Naive thymus-derived CD4-positive, alpha-beta T cell (primary cell): ENCODE data around the gene GATD1. TPM values are rescaled to one million over a fixed set of nuclear protein-coding genes. Genes with fewer than 3 reads are reported as not detected.

Experiments
- ATAC-seq: fragments of 150-1000 bp; cut with Tn5 transposase; 2 replicates; pipeline ENCODE4 v1.10.0; 2021; ENCODE audit warnings: mild to moderate bottlenecking, moderate library complexity
- CTCF ChIA-PET: fragments of 350-600 bp; sonication (Branson Sonifier 250); formaldehyde crosslinking; loops from one replicate; lab custom pipeline; 2021; ENCODE audit warnings: antibody characterized with exemption; lab: Charles Lee
- POLR2A ChIA-PET: fragments of 350-600 bp; sonication (Branson Sonifier 250); formaldehyde crosslinking; loops from one replicate; lab custom pipeline; 2021; ENCODE audit warnings: antibody characterized with exemption, inconsistent platforms; lab: Charles Lee
- DNase-seq, 9 donors: peaks; one replicate each; pipeline versions ENCODE4 v3.0.0 to v3.0.0-alpha.2; 2020 to 2022; ENCODE audit warnings: mixed read lengths in 1 of 9
- H3K27ac ChIP-seq: one replicate; pipeline ENCODE4 v1.7.0; 2013; ENCODE audit warnings: mild to moderate bottlenecking, low read depth, low read length, moderate library complexity
- H3K27me3 ChIP-seq, 2 donors: one replicate each; pipeline ENCODE4 v1.7.0; 2013; ENCODE audit warnings: low read length in 2 of 2, mild to moderate bottlenecking in 2 of 2, moderate library complexity in 2 of 2; ENCODE audit not compliant: control insufficient read depth in 2 of 2, insufficient read depth in 2 of 2
- H3K36me3 ChIP-seq, 3 experiments: 1 replicate in 2 of 3; 2 replicates in 1 of 3; pipeline ENCODE4 v1.7.0; 2013; ENCODE audit warnings: low read length in 3 of 3, mild to moderate bottlenecking in 3 of 3, moderate library complexity in 1 of 3; ENCODE audit not compliant: insufficient read depth in 3 of 3, control insufficient read depth in 2 of 3
- H3K4me1 ChIP-seq, 2 donors: one replicate each; pipeline ENCODE4 v1.7.0; 2013; ENCODE audit warnings: low read length in 2 of 2, mild to moderate bottlenecking in 2 of 2, moderate library complexity in 1 of 2; ENCODE audit not compliant: control insufficient read depth in 2 of 2, insufficient read depth in 2 of 2
- H3K4me3 ChIP-seq: 2 replicates; pipeline ENCODE4 v1.7.0; 2013; ENCODE audit warnings: mild to moderate bottlenecking, low read length
- H3K9me3 ChIP-seq, 3 experiments: 1 replicate in 2 of 3; 2 replicates in 1 of 3; pipeline ENCODE4 v1.7.0; 2013; ENCODE audit warnings: low read length in 3 of 3; ENCODE audit not compliant: control insufficient read depth in 2 of 3
- H3K27ac Mint-ChIP-seq, 9 donors: one replicate each; pipeline ENCODE4 v1.8.0; 2020 to 2022; ENCODE audit warnings: mixed read lengths in 9 of 9, mild to moderate bottlenecking in 8 of 9, moderate library complexity in 5 of 9, inconsistent platforms in 2 of 9
- H3K27me3 Mint-ChIP-seq, 5 donors: one replicate each; pipeline ENCODE4 v1.8.0; 2021 to 2022; ENCODE audit warnings: mixed read lengths in 5 of 5, mild to moderate bottlenecking in 1 of 5
- H3K36me3 Mint-ChIP-seq, 5 donors: one replicate each; pipeline ENCODE4 v1.8.0; 2020 to 2022; ENCODE audit warnings: mixed read lengths in 5 of 5, mild to moderate bottlenecking in 3 of 5, inconsistent platforms in 1 of 5
- H3K4me1 Mint-ChIP-seq, 7 donors: one replicate each; pipeline ENCODE4 v1.8.0; 2020 to 2022; ENCODE audit warnings: mixed read lengths in 7 of 7, mild to moderate bottlenecking in 3 of 7, inconsistent platforms in 1 of 7
- H3K4me3 Mint-ChIP-seq, 10 donors: one replicate each; pipeline ENCODE4 v1.8.0; 2020 to 2022; ENCODE audit warnings: mild to moderate bottlenecking in 10 of 10, mixed read lengths in 10 of 10, moderate library complexity in 6 of 10, inconsistent platforms in 2 of 10
- H3K9me3 Mint-ChIP-seq, 11 donors: one replicate each; pipeline ENCODE4 v1.8.0; 2020 to 2022; ENCODE audit warnings: mixed read lengths in 11 of 11, mild to moderate bottlenecking in 4 of 11, inconsistent platforms in 1 of 11, moderate library complexity in 1 of 11
- intact Hi-C, 2 donors: fragments of 100-400 bp; cut with micrococcal nuclease; formaldehyde crosslinking; loops; one replicate each; pipeline ENCODE4 v1.15.1; 2023
- polyA plus RNA-seq, 2 donors: library from polyadenylated mRNA; unstranded; fragments of 300-500 nt; fragmentation: Illumina TruSeq; gene quantifications; one replicate each; pipeline ENCODE4 v1.2.3, GENCODE V29; 2021
- total RNA-seq, 6 experiments: library from RNA in 5 of 6; stranded (reverse) in 5 of 6; gene quantifications; 1 replicate in 5 of 6; 2 replicates in 1 of 6; pipeline ENCODE4 v1.2.3 and lab custom pipeline; 2021 to 2026

The GATD1 gene
- total and polyA plus RNA-seq, 7 experiments from 2014 or later = 8.1 to 59.2 (median 44.6) TPM

DNA sequence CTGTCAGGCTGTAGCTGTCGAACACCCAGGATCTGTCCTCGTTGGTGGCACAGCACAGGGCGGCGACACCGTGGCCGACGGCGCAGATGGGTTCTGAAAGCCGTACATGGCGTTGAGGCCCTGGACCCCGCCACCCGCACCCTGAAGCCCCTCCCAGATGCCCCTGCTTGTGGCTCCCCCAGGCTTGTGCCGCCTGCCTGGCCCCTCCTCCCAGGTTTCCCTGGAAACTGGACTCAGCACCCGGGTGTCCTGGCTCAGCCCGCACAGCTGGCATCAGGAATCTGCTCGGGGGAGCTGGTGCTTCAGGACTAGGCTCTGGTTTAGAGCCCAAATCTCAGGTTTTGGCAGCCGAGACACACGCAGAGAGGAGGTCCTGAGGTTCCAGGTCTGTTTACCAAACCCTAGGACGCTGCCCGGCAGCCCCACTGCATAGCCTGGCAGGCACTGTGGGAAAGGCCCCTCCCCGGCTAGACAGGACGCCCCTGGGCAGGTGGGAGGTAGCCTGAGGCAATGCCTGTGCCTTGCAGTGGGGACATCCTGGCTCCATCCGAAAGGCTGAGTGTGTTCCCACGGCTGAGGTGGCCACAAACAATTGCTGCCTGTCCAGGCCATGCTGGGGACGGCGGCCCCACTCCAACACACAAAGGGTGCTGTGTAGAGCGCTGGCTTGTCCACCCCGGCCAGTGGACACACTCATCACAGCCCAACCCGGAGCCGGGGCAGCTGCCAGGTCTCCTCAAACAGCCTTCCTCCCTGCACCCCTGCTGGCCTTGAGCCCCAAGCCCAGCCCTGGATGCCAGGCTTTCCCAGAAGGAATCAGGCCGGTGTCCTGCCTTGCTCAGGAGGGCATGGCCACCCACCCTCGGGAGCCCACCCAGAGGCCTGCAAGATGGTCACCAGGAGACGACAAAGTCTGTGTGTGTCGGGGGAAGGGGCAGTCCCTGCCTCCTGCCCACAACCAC is 4.6 kb downstream of the GATD1 start:
- CTCF ChIA-PET = no interaction called here

GRCh38 chr11:771617-772204 is 5.6 kb downstream of the GATD1 start:
- peaks cover 7 to 9% of the 10 kb centered on the region in 2 donors for H3K4me1 ChIP-seq
- no peak overlapping the region for H3K27ac ChIP-seq
- Mint-ChIP-seq H3K4me3 (no peak overlapping the region), H3K27me3 (no peaks in the 10 kb centered on the region), H3K36me3 (peaks cover 0 to 3% (median 0%) of the 10 kb centered on the region in 5 donors), H3K9me3 (no peaks in the 10 kb centered on the region), H3K4me1 (peaks cover 4 to 19% (median 14%) of the 10 kb centered on the region in 7 donors), H3K27ac (no peak overlapping the region)
- intact Hi-C loops = no loop called here
- peaks cover 0 to 39% (median 0%) of the 10 kb centered on the region in 3 experiments for H3K36me3 ChIP-seq
- CTCF ChIA-PET = no interaction called here
- no peaks in the 10 kb centered on the region for H3K27me3 ChIP-seq
- no peaks in the 10 kb centered on the region for H3K9me3 ChIP-seq
- no peak overlapping the region for H3K4me3 ChIP-seq
- POLR2A ChIA-PET = interaction anchor here (0.6 kb wide), 1 partner anchor 75 kb away, joined by 4 read pairs; no protein-coding TSS in a partner anchor
- ATAC-seq (no peak), DNase-seq (no peak)

More for the DNA sequence above, 4.6 kb downstream of the GATD1 start:
- no peak overlapping the region for H3K27ac Mint-ChIP-seq
- no peak overlapping the region for H3K4me3 ChIP-seq
- H3K4me1 Mint-ChIP-seq = peaks cover 4 to 19% (median 14%) of the 10 kb centered on the region in 7 donors
- H3K4me1 ChIP-seq = peaks cover 7 to 10% of the 10 kb centered on the region in 2 donors
- no peak for ATAC-seq
- peaks cover 0 to 39% (median 0%) of the 10 kb centered on the region in 3 experiments for H3K36me3 ChIP-seq
- no peak overlapping the region for H3K4me3 Mint-ChIP-seq
- peaks cover 0 to 3% (median 0%) of the 10 kb centered on the region in 5 donors for H3K36me3 Mint-ChIP-seq
- H3K27ac ChIP-seq = no peak overlapping the region
- no peaks in the 10 kb centered on the region for H3K9me3 Mint-ChIP-seq
- intact Hi-C loops = no loop called here
- H3K27me3 ChIP-seq = no peaks in the 10 kb centered on the region
- no peak for DNase-seq
- H3K9me3 ChIP-seq = no peaks in the 10 kb centered on the region
- POLR2A ChIA-PET = no interaction called here
- no peaks in the 10 kb centered on the region for H3K27me3 Mint-ChIP-seq

DNA sequence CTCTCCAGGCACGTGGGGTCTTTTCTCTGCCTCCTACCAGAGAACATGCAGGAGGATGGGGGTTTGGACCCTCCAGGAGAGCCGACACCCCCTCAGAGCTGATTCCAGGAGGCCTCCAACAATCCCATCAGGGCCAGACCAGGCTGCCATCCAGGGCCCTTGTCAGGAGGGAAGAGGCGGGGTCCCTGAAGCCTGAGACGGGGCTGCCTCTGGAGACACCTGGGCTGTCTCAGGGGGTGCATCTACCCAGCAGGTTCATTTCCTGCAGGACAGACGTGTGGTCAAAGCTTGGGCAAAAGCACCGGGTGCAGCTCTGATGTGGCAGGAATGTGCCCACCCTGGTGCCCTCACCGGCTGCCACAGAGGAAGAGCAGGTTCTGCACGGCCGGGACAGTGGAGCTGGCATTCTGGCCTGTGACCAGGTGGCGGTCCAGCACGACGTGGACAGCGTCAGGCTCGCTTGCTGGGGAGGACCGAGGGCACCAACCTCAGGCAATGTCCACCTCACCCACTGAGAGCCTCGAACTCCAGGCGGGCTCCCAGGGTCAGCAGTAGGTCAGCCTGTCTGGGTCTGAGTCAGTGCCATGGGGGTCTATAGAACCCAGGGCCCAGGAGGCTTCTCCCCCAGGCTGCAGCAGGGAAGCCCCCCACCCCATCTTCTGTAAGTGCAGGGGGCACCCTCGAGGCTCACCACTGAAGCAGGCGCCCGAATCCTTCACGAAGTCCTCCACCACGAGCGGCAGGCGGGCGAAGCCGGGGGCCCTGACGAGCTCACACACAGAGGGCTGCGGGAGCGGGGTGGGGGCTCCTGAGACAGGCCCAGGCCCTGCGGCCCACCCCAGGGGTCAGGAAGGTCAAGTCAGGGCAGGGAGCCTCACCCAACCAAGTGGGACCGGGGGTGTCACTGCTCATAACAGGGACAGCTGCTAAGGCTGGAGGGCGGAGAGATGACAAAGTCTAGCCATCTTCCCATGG is 6.4 kb downstream of the GATD1 start:
- Mint-ChIP-seq H3K4me1 (peaks cover 4 to 13% (median 8%) of the 10 kb centered on the region in 7 donors), H3K27me3 (no peaks in the 10 kb centered on the region), H3K9me3 (no peaks in the 10 kb centered on the region), H3K27ac (no peak overlapping the region), H3K36me3 (peaks cover 0 to 3% (median 0%) of the 10 kb centered on the region in 5 donors), H3K4me3 (no peak overlapping the region)
- peaks cover under 1 to 4% of the 10 kb centered on the region in 2 donors for H3K4me1 ChIP-seq
- H3K4me3 ChIP-seq = no peak overlapping the region
- ChIA-PET CTCF (interaction anchor here (0.6 kb wide), 1 partner anchor 186 kb away, joined by 3 read pairs; no protein-coding TSS in a partner anchor), POLR2A (interaction anchor here (0.6 to 1.0 kb wide), 2 partner anchors 28 to 74 kb away, joined by 3 to 4 read pairs; no protein-coding TSS in a partner anchor)
- no peak for DNase-seq
- no peak overlapping the region for H3K27ac ChIP-seq
- intact Hi-C loops = no loop called here
- H3K27me3 ChIP-seq = no peaks in the 10 kb centered on the region
- H3K9me3 ChIP-seq = no peaks in the 10 kb centered on the region
- ATAC-seq = no peak
- H3K36me3 ChIP-seq = peaks cover 0 to 45% (median 0%) of the 10 kb centered on the region in 3 experiments

DNA sequence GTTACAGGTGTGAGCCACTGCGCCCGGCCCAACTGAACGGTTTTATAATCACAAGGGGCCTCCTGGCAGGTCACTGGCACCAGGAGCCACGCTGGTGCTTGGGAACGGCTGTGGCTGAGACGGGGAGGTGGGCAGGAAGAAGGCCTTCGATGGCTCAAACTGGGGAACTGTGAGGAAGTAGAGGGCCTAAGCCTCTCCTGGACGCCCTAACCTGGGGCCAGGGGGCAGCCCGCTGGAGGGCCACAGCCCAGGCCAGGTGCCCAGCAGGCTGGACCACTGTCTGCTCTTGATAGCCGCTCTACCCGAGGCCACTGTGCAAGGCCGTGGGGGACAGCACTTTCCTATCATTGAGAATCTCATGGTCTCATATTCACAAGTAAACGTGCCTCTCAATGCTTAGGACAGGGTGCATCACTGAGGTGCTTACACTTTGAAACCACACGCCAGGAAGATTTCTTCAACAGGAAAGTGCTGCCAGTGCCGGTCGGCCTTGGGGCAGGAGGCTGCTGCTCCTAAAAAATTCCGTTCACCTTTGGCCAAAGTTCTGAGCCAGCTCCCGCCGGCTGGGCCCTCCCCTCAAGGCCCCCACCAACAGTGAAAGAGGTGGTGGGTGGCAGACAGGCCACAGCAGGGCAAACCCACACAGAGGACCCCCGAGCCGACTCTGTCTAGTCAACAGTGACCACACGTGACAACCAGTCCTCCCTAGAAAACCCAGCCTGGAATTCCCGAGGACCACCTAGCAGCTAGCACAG is 7.2 kb downstream of the GATD1 start:
- no peak overlapping the region for H3K4me3 Mint-ChIP-seq
- peaks cover 0 to 3% (median 0%) of the 10 kb centered on the region in 5 donors for H3K36me3 Mint-ChIP-seq
- ATAC-seq (no peak), DNase-seq (no peak)
- peaks cover 0 to 6% (median 2%) of the 10 kb centered on the region in 7 donors for H3K4me1 Mint-ChIP-seq
- H3K9me3 ChIP-seq = no peaks in the 10 kb centered on the region
- intact Hi-C loops = no loop called here
- CTCF ChIA-PET = interaction anchor here (0.6 kb wide), 1 partner anchor 185 kb away, joined by 3 read pairs; no protein-coding TSS in a partner anchor
- H3K27me3 Mint-ChIP-seq = no peaks in the 10 kb centered on the region
- H3K27ac ChIP-seq = no peak overlapping the region
- H3K9me3 Mint-ChIP-seq = no peaks in the 10 kb centered on the region
- POLR2A ChIA-PET = interaction anchor here (1.0 kb wide), 1 partner anchor 29 kb away, joined by 3 read pairs; no protein-coding TSS in a partner anchor
- H3K27ac Mint-ChIP-seq = no peak overlapping the region
- H3K36me3 ChIP-seq = peaks cover 0 to 51% (median 0%) of the 10 kb centered on the region in 3 experiments
- no peaks in the 10 kb centered on the region for H3K27me3 ChIP-seq
- no peak overlapping the region for H3K4me3 ChIP-seq
- H3K4me1 ChIP-seq = no peaks in the 10 kb centered on the region

DNA sequence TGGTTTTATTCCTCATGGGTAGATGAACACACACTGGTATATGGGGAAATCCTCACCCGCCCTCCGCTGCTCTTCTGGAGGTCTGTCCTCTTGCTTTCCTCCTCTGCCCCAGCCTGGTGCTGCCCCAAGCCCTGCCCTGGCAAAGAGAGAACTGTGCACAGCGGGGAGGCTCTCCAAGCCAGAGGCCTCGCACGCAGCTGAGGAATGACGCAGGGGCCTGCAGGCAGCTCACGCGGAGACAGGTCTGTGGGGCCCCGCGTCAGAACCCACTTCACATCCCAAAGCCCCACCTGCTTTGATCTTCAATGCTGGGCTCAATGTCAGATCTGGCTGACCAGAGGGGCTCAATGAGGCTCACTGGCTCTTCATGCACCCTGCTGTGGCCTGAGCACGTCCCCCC is 10.0 kb downstream of the GATD1 start:
- Mint-ChIP-seq H3K4me1 (peaks cover 0 to 5% (median 0%) of the 10 kb centered on the region in 7 donors), H3K27ac (peak overlapping the region in 1 of 9 donors; percentile 8), H3K36me3 (peaks cover 0 to 7% (median 0%) of the 10 kb centered on the region in 5 donors), H3K4me3 (no peak overlapping the region), H3K27me3 (no peaks in the 10 kb centered on the region), H3K9me3 (no peaks in the 10 kb centered on the region)
- no peak for ATAC-seq
- Histone ChIP-seq H3K27me3 (no peaks in the 10 kb centered on the region), H3K36me3 (peaks cover 0 to 61% (median 7%) of the 10 kb centered on the region in 3 experiments), H3K27ac (no peak overlapping the region), H3K4me1 (no peaks in the 10 kb centered on the region), H3K9me3 (no peaks in the 10 kb centered on the region), H3K4me3 (no peak overlapping the region)
- ChIA-PET POLR2A (no interaction called here), CTCF (no interaction called here)
- DNase-seq = no peak
- intact Hi-C loops = no loop called here
